ENCODE measurements around the gene BST1.

BST1 gene

DNA sequence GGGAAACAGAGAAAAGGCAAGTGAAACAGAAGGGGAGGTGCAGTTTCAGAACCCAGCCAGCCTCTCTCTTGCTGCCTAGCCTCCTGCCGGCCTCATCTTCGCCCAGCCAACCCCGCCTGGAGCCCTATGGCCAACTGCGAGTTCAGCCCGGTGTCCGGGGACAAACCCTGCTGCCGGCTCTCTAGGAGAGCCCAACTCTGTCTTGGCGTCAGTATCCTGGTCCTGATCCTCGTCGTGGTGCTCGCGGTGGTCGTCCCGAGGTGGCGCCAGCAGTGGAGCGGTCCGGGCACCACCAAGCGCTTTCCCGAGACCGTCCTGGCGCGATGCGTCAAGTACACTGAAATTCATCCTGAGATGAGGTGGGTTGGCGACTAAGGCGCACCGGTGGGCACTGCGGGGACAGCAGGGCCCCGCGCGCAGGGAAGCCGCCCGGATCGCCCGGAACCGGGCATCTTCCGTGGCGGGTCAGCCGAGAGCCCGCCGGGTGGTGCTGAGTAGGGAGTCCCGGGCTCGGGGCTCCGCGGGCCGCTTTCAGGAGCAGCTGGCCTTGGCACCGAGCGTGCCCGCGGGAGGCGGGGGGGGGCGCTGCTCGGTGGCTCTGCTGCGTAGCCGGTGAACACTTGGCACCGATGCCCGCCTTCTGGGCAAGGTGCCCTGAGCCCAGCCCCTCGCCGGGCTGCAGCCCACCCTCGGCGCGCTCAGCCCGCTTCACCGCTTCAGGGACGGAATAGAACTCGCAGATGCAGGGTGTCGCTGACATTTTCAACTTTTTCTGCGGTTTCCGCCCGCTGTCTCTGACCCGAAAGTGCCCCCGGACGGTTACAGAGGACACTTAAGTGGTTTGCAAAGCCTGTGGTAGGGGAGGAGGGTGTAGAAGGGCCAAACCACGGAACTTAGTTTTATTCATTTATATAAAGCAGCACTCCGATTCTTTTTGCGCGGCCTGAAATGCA lies 75.7 kb downstream of the BST1 start, which contains the start of gene CD38:
CD38 (plus strand) TSS at position 40 of the 953 bp plus-strand sequence; CDS start at position 127, 87 bp downstream.
- TF ChIP-seq, protein P1, sequence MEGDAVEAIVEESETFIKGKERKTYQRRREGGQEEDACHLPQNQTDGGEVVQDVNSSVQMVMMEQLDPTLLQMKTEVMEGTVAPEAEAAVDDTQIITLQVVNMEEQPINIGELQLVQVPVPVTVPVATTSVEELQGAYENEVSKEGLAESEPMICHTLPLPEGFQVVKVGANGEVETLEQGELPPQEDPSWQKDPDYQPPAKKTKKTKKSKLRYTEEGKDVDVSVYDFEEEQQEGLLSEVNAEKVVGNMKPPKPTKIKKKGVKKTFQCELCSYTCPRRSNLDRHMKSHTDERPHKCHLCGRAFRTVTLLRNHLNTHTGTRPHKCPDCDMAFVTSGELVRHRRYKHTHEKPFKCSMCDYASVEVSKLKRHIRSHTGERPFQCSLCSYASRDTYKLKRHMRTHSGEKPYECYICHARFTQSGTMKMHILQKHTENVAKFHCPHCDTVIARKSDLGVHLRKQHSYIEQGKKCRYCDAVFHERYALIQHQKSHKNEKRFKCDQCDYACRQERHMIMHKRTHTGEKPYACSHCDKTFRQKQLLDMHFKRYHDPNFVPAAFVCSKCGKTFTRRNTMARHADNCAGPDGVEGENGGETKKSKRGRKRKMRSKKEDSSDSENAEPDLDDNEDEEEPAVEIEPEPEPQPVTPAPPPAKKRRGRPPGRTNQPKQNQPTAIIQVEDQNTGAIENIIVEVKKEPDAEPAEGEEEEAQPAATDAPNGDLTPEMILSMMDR (IDR thresholded peaks at IDR 0.05; ENCODE audit: low read depth, low read length), result no peak
- H3K36me3 ChIP-seq, result no peaks in the 10 kb centered on the region
- no peaks in the 10 kb centered on the region for H3K27me3 ChIP-seq (ENCODE audit: insufficient read depth, low read depth, severe bottlenecking)
- no peaks in the 10 kb centered on the region for H3K9me3 ChIP-seq (ENCODE audit: severe bottlenecking)
- no peak within 1 kb of the TSS for H3K4me3 ChIP-seq (ENCODE audit: low read depth, low read length)
- DNase-seq, result no peak
- no peak within 1 kb of the TSS for H3K27ac ChIP-seq

DNA sequence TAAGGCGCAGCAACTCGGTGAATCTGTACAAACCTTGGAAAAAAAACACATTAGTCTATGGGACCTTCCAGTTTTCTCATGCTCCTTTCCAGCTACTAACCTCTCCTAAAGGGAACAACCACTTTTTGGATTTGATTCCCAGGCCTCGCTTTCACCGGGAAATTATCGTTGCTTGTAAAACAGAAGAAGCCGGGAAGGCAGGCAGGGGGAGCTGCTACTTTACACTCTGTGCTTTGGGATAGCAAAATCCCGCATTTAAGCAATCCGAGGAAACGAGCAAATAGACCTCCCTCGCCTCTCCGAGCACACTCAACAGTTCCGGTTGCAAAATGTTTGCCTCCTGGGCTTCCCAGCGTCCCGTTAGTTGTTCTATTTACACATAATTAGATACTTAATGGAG lies 76.4 kb downstream of the BST1 start:
- H3K27ac ChIP-seq, result no peak overlapping the region
- no peak for DNase-seq
- no peak overlapping the region for H3K4me3 ChIP-seq (ENCODE audit: low read depth, low read length)
- no peaks in the 10 kb centered on the region for H3K27me3 ChIP-seq (ENCODE audit: insufficient read depth, low read depth, severe bottlenecking)
- H3K9me3 ChIP-seq (ENCODE audit: severe bottlenecking), result no peaks in the 10 kb centered on the region
- TF ChIP-seq, protein P1 (IDR thresholded peaks at IDR 0.05; ENCODE audit: low read depth, low read length), result peak; percentile 21; the same call in 1 of the 2 replicates
- no peaks in the 10 kb centered on the region for H3K36me3 ChIP-seq

DNA sequence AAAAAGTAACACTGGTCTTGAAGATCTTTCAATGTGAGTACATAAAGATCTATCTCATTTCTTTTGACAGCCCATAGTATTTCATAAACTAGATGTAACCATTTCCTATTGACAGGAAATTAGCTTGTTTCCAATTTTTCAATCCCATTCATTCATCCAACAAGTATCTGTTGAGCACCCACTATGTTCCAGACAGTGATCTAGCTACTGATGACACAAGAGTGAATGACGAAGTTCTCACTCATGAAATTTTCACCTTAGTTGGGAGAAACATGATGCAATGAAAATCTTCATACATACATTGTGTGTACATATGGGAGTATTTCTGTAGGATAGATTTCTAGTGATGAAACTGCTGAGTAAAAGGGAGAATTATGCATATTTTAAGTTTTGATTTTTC lies 76.9 kb downstream of the BST1 start:
- TF ChIP-seq, protein P1 (IDR thresholded peaks at IDR 0.05; ENCODE audit: low read depth, low read length), result no peak
- Histone ChIP-seq H3K27ac (no peak overlapping the region), H3K27me3 (ENCODE audit: insufficient read depth, low read depth, severe bottlenecking) (no peaks in the 10 kb centered on the region), H3K36me3 (no peaks in the 10 kb centered on the region), H3K9me3 (ENCODE audit: severe bottlenecking) (no peaks in the 10 kb centered on the region), H3K4me3 (ENCODE audit: low read depth, low read length) (no peak overlapping the region)
- no peak for DNase-seq

DNA sequence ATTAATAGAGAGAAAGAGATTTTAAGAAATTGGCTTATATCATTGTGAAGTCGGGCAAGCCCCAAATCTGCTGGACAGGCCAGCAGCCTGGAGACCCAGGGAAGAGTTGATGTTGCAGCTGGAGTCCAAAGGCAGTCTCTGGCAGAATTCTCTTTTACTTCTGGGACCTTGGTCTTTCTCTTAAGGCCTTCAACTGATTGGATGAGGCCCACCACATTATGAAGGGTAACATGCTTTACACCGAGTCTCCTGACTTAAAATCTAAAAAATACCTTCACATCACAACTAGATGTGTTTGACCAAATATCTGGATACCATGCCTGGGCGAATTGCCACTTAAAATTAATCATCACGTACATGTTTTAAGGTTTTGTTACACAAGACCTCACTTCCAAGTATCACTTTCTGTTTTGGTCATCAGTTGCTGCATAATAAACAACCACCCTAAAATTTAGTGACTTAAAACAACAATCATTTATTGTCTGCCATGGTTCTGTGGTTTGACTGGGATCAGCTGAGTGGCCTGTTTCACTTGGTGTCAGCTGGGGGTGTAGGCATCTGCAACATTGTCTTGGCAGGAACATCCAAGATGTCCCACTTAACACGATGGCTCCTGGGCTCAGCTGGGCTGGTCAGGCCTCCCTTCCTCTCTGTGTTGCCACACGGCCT lies 78.7 kb downstream of the BST1 start:
- no peaks in the 10 kb centered on the region for H3K9me3 ChIP-seq (ENCODE audit: severe bottlenecking)
- no peak overlapping the region for H3K27ac ChIP-seq
- TF ChIP-seq, protein P1 (IDR thresholded peaks at IDR 0.05; ENCODE audit: low read depth, low read length), result no peak
- no peaks in the 10 kb centered on the region for H3K27me3 ChIP-seq (ENCODE audit: insufficient read depth, low read depth, severe bottlenecking)
- no peak for DNase-seq
- H3K36me3 ChIP-seq, result no peaks in the 10 kb centered on the region
- H3K4me3 ChIP-seq (ENCODE audit: low read depth, low read length), result no peak overlapping the region

All from WERI-Rb-1 (cell line).